K562 (cell line): ENCODE results near the gene OR52I2. TPM values are rescaled to one million over a fixed set of nuclear protein-coding genes. Genes with fewer than 3 reads are reported as not detected.

Experiments used
- ARID3A ChIP-seq: IDR thresholded peaks from 2 replicates; pipeline ENCODE4 v1.6.1; 2012; ENCODE audit warnings: low read depth, low read length, improper control_type of control experiment, borderline replicate concordance
- CHD1 ChIP-seq: fragments of 200-600 bp; sonication (generic); IDR thresholded peaks from one replicate; pipeline ENCODE4 v1.6.1; 2012; ENCODE audit warnings: mild to moderate bottlenecking, moderate library complexity, low read length, inconsistent platforms
- ELF2 ChIP-seq: fragments of 250-450 bp; sonication (Bioruptor Pico); IDR thresholded peaks from 2 replicates; pipeline ENCODE4 v1.5.0; 2021; ENCODE audit warnings: mild to moderate bottlenecking
- HLTF ChIP-seq: fragments of 450-650 bp; IDR thresholded peaks from 2 replicates; pipeline ENCODE4 v1.6.1; 2016
- IFI16 ChIP-seq: fragments of 250-450 bp; sonication (Bioruptor Pico); IDR thresholded peaks from 2 replicates; pipeline ENCODE4 v2.1.2; 2022; ENCODE audit warnings: mild to moderate bottlenecking, inconsistent platforms
- MIER1 ChIP-seq: fragments of 450-650 bp; IDR thresholded peaks from 2 replicates; pipeline ENCODE4 v1.6.1; 2016; ENCODE audit warnings: antibody characterized with exemption, mild to moderate bottlenecking, low read depth
- MTF1 ChIP-seq: fragments of 250-450 bp; sonication (Bioruptor Pico); IDR thresholded peaks from 2 replicates; pipeline ENCODE4 v1.9.0; 2021; ENCODE audit warnings: moderate library complexity, mild to moderate bottlenecking, inconsistent platforms, borderline replicate concordance
- PHB ChIP-seq: fragments of 250-450 bp; sonication (Bioruptor Pico); IDR thresholded peaks from 2 replicates; pipeline ENCODE4 v1.5.0; 2021
- RAD21 ChIP-seq, 2 experiments: fragments of 250-450 bp in 1 of 2; fragments of 450-650 bp in 1 of 2; sonication (Bioruptor Pico) in 1 of 2; formaldehyde crosslinking in 1 of 2; IDR thresholded peaks in 1 of 2; conservative IDR thresholded peaks in 1 of 2; 2 replicates each; pipeline versions ENCODE4 v1.4.0 to v1.8.0; 2020 to 2022; ENCODE audit warnings: mild to moderate bottlenecking in 2 of 2, moderate library complexity in 1 of 2
- REST ChIP-seq, 2 experiments: fragments of 450-650 bp; formaldehyde crosslinking in 1 of 2; IDR thresholded peaks; 2 replicates each; pipeline versions ENCODE4 v1.4.0 to v1.6.1; 2014 to 2020; ENCODE audit warnings: mild to moderate bottlenecking in 2 of 2, borderline replicate concordance in 1 of 2, low read depth in 1 of 2
- SLC30A9 ChIP-seq: fragments of 250-450 bp; sonication (Bioruptor Pico); IDR thresholded peaks from 2 replicates; pipeline ENCODE4 v1.8.0; 2022; ENCODE audit warnings: mild to moderate bottlenecking, moderate library complexity
- SMARCA4 ChIP-seq: fragments of 450-650 bp; IDR thresholded peaks from 2 replicates; pipeline ENCODE4 v1.6.1; 2016
- ZNF175 ChIP-seq: fragments of 200-800 bp; sonication (Bioruptor generic); IDR thresholded peaks from 2 replicates; pipeline ENCODE4 v1.6.1; 2016; ENCODE audit warnings: low read depth, mild to moderate bottlenecking, missing genetic modification characterization, missing compliant biosample characterization
- polyA plus RNA-seq, 8 experiments: library from polyadenylated mRNA; depleted of rRNA in 4 of 8; stranded (reverse) in 5 of 8; unstranded in 3 of 8; fragments of >200 nt; fragmentation: Nextera tagmentation in 2 of 8; fragmentation: Illumina TruSeq in 1 of 8; extraction: Ambion mirVana in 2 of 8; extraction: Trizol in 1 of 8; gene quantifications; 2 replicates each; pipeline versions ENCODE4 v1.2.1 to v1.2.3, GENCODE V29; 2011 to 2014; ENCODE audit warnings: inconsistent platforms in 1 of 8, missing spikeins in 1 of 8
- total RNA-seq, 7 experiments: library from RNA; depleted of rRNA in 6 of 7; stranded (reverse); fragments of >200 nt in 6 of 7; fragmentation: Illumina TruSeq in 2 of 7; extraction: Trizol in 2 of 7; gene quantifications; 2 replicates each; pipeline versions ENCODE4 v1.2.1 to v1.2.3, GENCODE V29; 2011 to 2021; ENCODE audit warnings: low replicate concordance in 1 of 7

Gene OR52I2
- total and polyA plus RNA-seq, 9 of the 15 experiments (the other 6 are each of a cell fraction or from before 2014, with no cell fraction given) = not detected

- TF ChIP-seq REST (IDR thresholded peaks at IDR 0.05; ENCODE audit: borderline replicate concordance) = peak; percentile 51; the same call in 1 of the 2 replicates
- TF ChIP-seq REST (CRISPR knock-in tag; IDR thresholded peaks at IDR 0.05; ENCODE audit: low read depth) = no peak
- TF ChIP-seq RAD21 (CRISPR knock-in tag; conservative IDR thresholded peaks at IDR 0.05 in 1 of 2, IDR thresholded peaks at IDR 0.05 in 1 of 2) = peak; percentile 54 to 68
- TF ChIP-seq ELF2 = no peak
- TF ChIP-seq PHB (CRISPR knock-in tag) = no peak
- no peak for TF ChIP-seq HLTF
- no peak for TF ChIP-seq CHD1
- TF ChIP-seq MTF1 (CRISPR knock-in tag) = no peak
- TF ChIP-seq MIER1 = no peak
- TF ChIP-seq IFI16 (CRISPR knock-in tag) = no peak
- no peak for TF ChIP-seq SLC30A9 (CRISPR knock-in tag)
- TF ChIP-seq SMARCA4 = no peak
- TF ChIP-seq ZNF175 (CRISPR knock-in tag) = no peak
- TF ChIP-seq ARID3A = no peak
Observed at GRCh38 chr11:4539603-4540219, 41.8 kb upstream of the OR52I2 start (continued).
